ENCODE measurements around the gene CCDC134. TPM values are rescaled to one million over a fixed set of nuclear protein-coding genes. Genes with fewer than 3 reads are reported as not detected.

CCDC134 gene
- total RNA-seq, 2 experiments from 2014 or later: 14.4 to 15.8 TPM

- Mint-ChIP-seq H3K4me1 (peaks cover 36% of the 10 kb centered on the region), H3K36me3 (no peaks in the 10 kb centered on the region), H3K4me3 (no peak overlapping the region), H3K27me3 (no peaks in the 10 kb centered on the region), H3K27ac (no peak overlapping the region), H3K9me3 (no peaks in the 10 kb centered on the region)
- no peak for DNase-seq
Observed at GRCh38 chr22:41777749-41778425, 22.6 kb upstream of the CCDC134 start.

DNA sequence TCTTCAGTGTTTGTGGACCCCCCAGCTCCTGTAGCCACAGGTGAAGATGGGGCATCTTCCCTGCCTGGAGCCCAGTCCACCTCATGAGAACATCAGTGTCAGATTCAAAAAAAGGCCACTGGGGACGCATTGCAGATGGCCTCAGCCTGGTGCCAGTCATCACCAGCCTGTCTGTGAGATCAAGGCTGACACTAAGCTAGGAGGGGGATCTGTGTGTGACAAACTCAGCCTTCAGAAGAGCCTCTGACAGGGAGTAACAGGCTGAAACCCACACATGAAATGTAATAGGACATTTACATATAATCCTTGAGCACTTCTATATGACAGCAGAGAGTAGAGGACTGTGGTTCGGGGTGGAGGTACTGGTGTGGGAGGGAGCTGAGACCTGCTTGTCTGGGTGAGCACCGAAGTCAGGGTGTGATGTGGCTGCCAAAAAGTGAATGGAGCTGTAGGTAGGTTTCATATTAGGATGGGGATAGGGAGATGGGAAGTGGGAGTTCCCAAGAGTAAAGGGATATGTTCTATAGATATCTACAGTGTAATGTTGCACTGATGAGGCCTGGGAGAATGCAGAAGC is 20.5 kb upstream of the CCDC134 start:
- peak overlapping the region; percentile 89 for H3K27ac Mint-ChIP-seq
- H3K4me3 Mint-ChIP-seq: peak overlapping the region; percentile 84
- DNase-seq: peak; percentile 5
- H3K4me1 Mint-ChIP-seq: peaks cover 38% of the 10 kb centered on the region
- no peaks in the 10 kb centered on the region for H3K36me3 Mint-ChIP-seq
- no peaks in the 10 kb centered on the region for H3K9me3 Mint-ChIP-seq
- H3K27me3 Mint-ChIP-seq: no peaks in the 10 kb centered on the region

- Mint-ChIP-seq H3K9me3 (no peaks in the 10 kb centered on the region), H3K36me3 (no peaks in the 10 kb centered on the region), H3K27me3 (no peaks in the 10 kb centered on the region), H3K27ac (peak overlapping the region; percentile 89), H3K4me1 (peaks cover 38% of the 10 kb centered on the region), H3K4me3 (peak overlapping the region; percentile 84)
- DNase-seq: peak; percentile 87
Observed at GRCh38 chr22:41780746-41781505, 19.6 kb upstream of the CCDC134 start.

DNA sequence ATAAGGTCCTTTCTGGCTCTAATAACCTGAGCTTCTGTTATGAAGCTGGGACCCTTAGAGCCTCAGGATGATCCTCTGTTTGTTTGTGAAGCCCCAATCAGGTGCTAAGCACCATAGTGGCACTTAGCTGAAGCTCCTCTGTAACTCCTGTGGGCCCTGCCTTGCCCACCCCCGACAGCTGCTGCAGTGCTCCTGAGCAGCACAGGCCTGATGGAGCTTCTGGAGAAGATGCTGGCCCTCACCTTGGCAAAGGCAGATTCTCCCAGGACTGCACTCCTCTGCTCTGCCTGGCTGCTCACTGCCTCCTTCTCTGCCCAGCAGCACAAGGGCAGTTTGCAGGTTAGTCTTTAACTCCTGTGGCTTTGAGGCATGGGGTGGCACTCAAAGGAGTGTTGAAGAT is 19.0 kb upstream of the CCDC134 start:
- no peak for DNase-seq
- no peaks in the 10 kb centered on the region for H3K27me3 Mint-ChIP-seq
- H3K36me3 Mint-ChIP-seq: no peaks in the 10 kb centered on the region
- peak overlapping the region; percentile 89 for H3K27ac Mint-ChIP-seq
- H3K4me1 Mint-ChIP-seq: peaks cover 40% of the 10 kb centered on the region
- H3K9me3 Mint-ChIP-seq: no peaks in the 10 kb centered on the region
- peak overlapping the region; percentile 84 for H3K4me3 Mint-ChIP-seq

- H3K27ac Mint-ChIP-seq: peak overlapping the region; percentile 89
- peak overlapping the region; percentile 84 for H3K4me3 Mint-ChIP-seq
- H3K9me3 Mint-ChIP-seq: no peaks in the 10 kb centered on the region
- H3K36me3 Mint-ChIP-seq: no peaks in the 10 kb centered on the region
- no peaks in the 10 kb centered on the region for H3K27me3 Mint-ChIP-seq
- peak; percentile 7 for DNase-seq
- peaks cover 48% of the 10 kb centered on the region for H3K4me1 Mint-ChIP-seq
Observed at GRCh38 chr22:41782316-41782715, 18.2 kb upstream of the CCDC134 start.

DNA sequence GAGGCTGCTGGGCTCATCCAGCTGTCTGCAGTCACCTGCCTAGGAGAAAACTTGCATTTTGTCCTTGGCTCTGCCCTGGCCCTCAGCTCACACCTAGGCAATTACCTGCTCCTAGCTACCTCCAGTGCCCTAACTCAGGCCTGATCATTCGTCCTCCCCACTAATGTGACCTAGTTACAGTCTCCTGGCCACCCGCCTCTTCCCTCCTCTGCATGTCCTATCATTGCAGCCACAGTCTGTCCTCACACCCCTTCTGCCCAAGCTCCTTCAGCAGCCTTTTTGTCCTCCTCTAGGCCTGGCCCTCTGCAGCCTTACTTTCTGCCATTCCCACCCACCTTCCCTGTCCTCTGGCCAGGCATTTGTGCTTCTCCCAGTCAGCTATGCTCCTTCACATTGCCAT is 17.7 kb upstream of the CCDC134 start:
- Mint-ChIP-seq H3K9me3 (no peaks in the 10 kb centered on the region), H3K36me3 (no peaks in the 10 kb centered on the region), H3K27ac (peak overlapping the region; percentile 61), H3K27me3 (no peaks in the 10 kb centered on the region), H3K4me3 (peak overlapping the region; percentile 51), H3K4me1 (peaks cover 47% of the 10 kb centered on the region)
- DNase-seq: no peak

DNA sequence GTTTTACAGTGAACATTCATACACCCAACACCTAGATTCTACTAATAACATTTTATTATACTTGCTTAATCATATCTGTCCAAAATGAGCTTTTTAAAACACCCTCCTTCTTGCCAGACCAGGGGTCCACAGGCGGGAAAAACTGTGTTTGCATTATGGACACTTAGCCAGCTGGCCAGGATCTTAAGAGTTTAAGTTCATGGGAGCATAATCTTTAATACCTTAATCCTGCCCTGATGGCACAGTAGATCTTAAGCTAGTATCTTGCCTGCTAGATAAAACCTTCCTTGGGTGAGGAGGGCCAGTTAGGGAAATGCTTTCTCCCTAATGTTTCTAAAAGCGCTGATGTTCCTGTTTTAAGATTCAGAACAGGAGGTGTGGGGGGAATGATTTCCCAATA is 13.1 kb upstream of the CCDC134 start:
- DNase-seq: no peak
- no peak overlapping the region for H3K4me3 Mint-ChIP-seq
- no peaks in the 10 kb centered on the region for H3K9me3 Mint-ChIP-seq
- H3K36me3 Mint-ChIP-seq: peaks cover 6% of the 10 kb centered on the region
- no peak overlapping the region for H3K27ac Mint-ChIP-seq
- H3K27me3 Mint-ChIP-seq: no peaks in the 10 kb centered on the region
- H3K4me1 Mint-ChIP-seq: peaks cover 23% of the 10 kb centered on the region

DNA sequence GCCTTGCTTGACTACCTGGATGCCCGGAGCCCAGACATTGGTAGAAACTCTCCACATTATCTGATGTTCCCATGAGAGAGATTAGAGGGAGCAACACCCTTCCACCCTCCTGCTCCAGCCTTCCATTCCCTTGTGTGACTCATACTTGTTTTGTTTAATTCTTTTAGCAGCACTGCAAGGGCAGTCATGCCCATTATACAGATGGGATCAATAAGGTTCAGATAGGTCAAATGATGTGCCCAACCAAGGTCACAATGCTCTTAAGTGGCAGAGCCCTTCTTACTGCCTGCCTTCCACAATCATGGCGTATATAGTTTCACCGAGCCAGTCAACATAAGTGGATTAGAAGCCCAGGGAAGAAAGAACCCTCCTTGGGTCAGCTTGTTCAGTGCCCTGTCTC is 6.6 kb upstream of the CCDC134 start:
- Mint-ChIP-seq H3K36me3 (peaks cover 12% of the 10 kb centered on the region), H3K27me3 (no peaks in the 10 kb centered on the region), H3K27ac (no peak overlapping the region), H3K4me1 (peaks cover 8% of the 10 kb centered on the region), H3K4me3 (no peak overlapping the region), H3K9me3 (no peaks in the 10 kb centered on the region)
- no peak for DNase-seq

DNA sequence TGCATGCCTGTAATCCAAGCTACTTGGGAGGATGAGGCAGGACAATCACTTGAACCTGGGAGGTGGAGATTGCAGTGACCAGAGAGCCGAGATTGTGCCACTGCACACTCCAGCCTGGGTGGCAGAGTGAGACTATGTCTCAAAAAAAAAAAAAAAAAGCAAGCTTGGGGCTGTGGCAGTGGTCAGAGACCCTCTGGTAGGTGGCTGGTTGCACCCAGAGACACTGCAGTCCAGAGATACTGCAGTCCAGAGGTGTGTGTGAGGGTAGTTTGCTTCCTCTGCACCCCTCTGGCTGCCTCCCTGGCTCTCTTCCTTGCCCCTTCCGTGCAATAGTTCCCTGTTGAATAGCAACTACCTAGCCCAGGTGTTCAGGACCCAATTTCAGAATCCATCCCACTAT is 1.7 kb upstream of the CCDC134 start:
- H3K27ac Mint-ChIP-seq: no peak overlapping the region
- no peak for DNase-seq
- H3K4me1 Mint-ChIP-seq: peaks cover 24% of the 10 kb centered on the region
- H3K9me3 Mint-ChIP-seq: no peaks in the 10 kb centered on the region
- H3K4me3 Mint-ChIP-seq: no peak overlapping the region
- H3K27me3 Mint-ChIP-seq: no peaks in the 10 kb centered on the region
- peaks cover 16% of the 10 kb centered on the region for H3K36me3 Mint-ChIP-seq

DNA sequence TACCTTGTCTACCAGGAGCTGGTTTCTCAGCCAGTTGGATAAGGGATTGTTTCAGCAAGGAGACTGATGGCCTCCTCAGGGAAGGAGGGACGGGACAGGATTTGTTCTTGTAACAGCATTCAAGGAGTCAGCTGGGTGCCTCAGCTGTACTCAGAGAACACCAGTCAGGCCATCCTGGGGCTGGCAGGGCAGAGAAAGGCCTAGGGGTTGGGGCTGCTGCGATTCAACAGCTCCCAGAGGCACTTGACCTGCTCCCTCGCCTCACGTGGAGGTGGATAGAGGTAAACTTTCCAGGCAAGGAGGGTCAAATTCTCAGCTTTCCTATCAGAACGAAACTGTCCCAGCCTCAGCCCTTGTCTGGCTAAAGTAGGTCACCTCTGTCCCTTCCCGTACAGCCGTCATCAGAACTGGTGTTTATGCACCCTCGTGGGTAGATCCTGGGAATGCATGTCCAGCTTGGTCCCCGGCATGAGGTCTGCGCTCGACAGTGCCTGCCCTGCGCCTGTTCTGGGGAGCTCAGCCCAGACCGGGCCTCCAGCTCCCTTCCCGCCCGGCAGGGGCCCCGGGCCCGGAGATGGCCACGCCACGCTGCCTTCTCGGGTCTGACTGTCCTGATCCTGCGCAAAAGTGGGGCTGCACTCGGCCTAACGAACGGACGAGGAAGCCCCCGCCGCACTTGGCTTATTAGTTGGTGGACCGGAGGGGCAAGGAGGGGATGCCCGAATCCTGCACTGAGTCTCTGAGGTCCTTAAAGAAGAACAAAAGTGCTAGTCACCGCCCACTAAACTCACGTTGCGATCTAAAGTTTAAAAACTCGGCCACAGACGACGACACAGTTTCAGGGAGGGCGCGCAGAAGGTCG is 762 bp upstream of the CCDC134 start:
- peaks cover 18% of the 10 kb centered on the region for H3K36me3 Mint-ChIP-seq
- peaks cover 31% of the 10 kb centered on the region for H3K4me1 Mint-ChIP-seq
- H3K27ac Mint-ChIP-seq: peak overlapping the region; percentile 96
- no peaks in the 10 kb centered on the region for H3K9me3 Mint-ChIP-seq
- H3K4me3 Mint-ChIP-seq: peak overlapping the region; percentile 96
- H3K27me3 Mint-ChIP-seq: no peaks in the 10 kb centered on the region
- DNase-seq: no peak

DNA sequence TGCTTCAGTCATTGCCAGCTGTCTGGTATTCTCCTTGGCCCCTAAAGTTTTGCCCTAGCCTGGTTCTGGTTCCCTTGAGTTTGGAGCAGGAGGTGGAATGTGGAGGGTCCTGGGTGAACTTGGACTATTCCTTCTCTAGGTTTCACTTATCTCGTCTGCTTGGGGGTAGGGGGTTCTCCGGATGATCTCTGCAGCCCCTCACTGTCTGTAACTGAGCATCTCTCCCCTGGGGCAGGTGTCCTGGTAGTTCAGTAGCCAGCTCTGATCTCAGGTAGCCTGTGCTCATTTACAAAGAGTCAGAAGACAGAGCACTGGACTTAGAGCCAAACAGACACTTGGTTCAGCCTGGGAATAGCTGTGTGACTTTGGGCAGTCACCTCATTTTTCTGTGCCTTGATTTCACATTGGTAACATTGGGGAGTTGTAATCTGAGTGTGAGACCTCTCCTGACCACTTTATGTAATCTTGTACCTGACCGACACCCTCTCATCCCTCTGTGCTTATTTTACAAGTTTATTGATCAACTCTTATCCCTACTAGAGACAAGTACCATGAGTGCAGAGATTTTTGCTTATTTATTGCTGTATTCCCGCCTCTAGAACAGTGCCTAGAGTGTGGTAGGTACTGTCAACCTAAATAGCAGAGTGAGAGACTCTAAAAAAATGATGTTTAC is 804 bp downstream of the CCDC134 start:
- peak overlapping the region; percentile 96 for H3K4me3 Mint-ChIP-seq
- peaks cover 18% of the 10 kb centered on the region for H3K36me3 Mint-ChIP-seq
- H3K27ac Mint-ChIP-seq: peak overlapping the region; percentile 96
- peaks cover 34% of the 10 kb centered on the region for H3K4me1 Mint-ChIP-seq
- no peaks in the 10 kb centered on the region for H3K27me3 Mint-ChIP-seq
- no peak for DNase-seq
- H3K9me3 Mint-ChIP-seq: no peaks in the 10 kb centered on the region

DNA sequence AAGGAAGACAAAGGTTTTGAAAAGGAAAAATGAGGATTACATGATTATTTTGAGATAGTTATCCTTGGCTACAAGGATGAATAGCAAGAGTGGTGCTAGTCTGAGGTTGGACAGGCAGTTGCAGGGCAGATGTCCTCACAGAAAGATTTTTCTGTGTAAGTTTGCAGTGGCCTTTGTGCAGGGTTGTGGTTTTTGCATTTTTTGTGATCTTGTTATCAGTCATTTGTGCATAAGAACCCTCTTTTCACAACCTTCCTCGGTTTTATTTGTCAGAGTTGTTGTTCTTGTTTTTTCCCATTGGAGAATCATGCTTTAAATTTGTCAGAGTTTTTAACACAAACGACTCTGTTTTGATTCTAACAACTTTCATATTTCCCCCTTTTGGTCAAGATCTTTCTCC is 1.4 kb downstream of the CCDC134 start:
- H3K36me3 Mint-ChIP-seq: peaks cover 18% of the 10 kb centered on the region
- H3K4me1 Mint-ChIP-seq: peaks cover 34% of the 10 kb centered on the region
- H3K27me3 Mint-ChIP-seq: no peaks in the 10 kb centered on the region
- H3K4me3 Mint-ChIP-seq: peak overlapping the region; percentile 96
- no peak for DNase-seq
- H3K27ac Mint-ChIP-seq: no peak overlapping the region
- no peaks in the 10 kb centered on the region for H3K9me3 Mint-ChIP-seq

- peaks cover 24% of the 10 kb centered on the region for H3K36me3 Mint-ChIP-seq
- no peak overlapping the region for H3K27ac Mint-ChIP-seq
- no peak for DNase-seq
- no peaks in the 10 kb centered on the region for H3K9me3 Mint-ChIP-seq
- no peak overlapping the region for H3K4me3 Mint-ChIP-seq
- no peaks in the 10 kb centered on the region for H3K27me3 Mint-ChIP-seq
- peaks cover 22% of the 10 kb centered on the region for H3K4me1 Mint-ChIP-seq
Observed at GRCh38 chr22:41805639-41806038, 5.2 kb downstream of the CCDC134 start.

DNA sequence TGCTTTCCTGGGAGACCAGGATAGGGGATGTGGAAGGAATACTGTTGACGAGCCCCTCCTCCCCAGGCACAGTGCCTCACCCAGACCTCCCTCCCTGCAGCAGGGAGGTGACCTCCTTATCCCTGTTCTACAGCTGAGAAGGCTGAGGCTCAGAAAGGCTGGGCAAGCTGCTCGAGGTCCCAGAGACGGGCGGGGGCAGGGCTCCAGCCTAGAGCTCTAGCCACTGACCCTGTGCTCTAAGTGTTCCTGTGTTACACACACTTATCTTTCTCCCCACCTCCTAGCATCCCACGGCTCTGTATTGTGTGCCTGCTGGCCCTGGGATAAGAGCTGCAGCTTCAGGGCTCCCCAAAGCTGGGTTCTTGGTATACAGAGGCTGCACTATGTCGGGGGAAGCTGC is 7.9 kb downstream of the CCDC134 start:
- peaks cover 10% of the 10 kb centered on the region for H3K4me1 Mint-ChIP-seq
- no peaks in the 10 kb centered on the region for H3K27me3 Mint-ChIP-seq
- H3K4me3 Mint-ChIP-seq: no peak overlapping the region
- H3K27ac Mint-ChIP-seq: no peak overlapping the region
- DNase-seq: no peak
- no peaks in the 10 kb centered on the region for H3K9me3 Mint-ChIP-seq
- H3K36me3 Mint-ChIP-seq: peaks cover 15% of the 10 kb centered on the region
